IMR-90 (cell line): ENCODE results near the gene DSC3. TPM values are rescaled to one million over a fixed set of nuclear protein-coding genes. Genes with fewer than 3 reads are reported as not detected.

ENCODE experiments used
- ATAC-seq: fragments of 200-7000 bp; cut with Tn5 transposase; 2 replicates; pipeline ENCODE4 v1.9.1; 2020; ENCODE audit warnings: low read depth, mild to moderate bottlenecking, moderate library complexity
- BruUV-seq: library from RNA; stranded (reverse); fragments of 400-500 nt; replicated peaks from 2 replicates; lab custom pipeline; 2021; lab: Mats Ljungman, UMichigan
- CTCF ChIA-PET: fragments of 300-600 bp; formaldehyde crosslinking; extraction: SDS; loops from one replicate; lab custom pipeline; 2021; ENCODE audit warnings: antibody characterized with exemption; lab: Yijun Ruan, JAX
- POLR2A ChIA-PET: fragments of 300-600 bp; sonication (Branson Sonifier 250); formaldehyde crosslinking; loops from one replicate; lab custom pipeline; 2022; ENCODE audit warnings: antibody characterized with exemption; ENCODE audit not compliant: unreplicated experiment; lab: Charles Lee
- DNase-seq: peaks from one replicate; pipeline ENCODE4 v3.0.0; 2013
- H2AFZ ChIP-seq: replicated peaks from 2 replicates; pipeline ENCODE3; 2013; ENCODE audit warnings: low read length, mild to moderate bottlenecking; ENCODE audit not compliant: poor library complexity
- H2AK5ac ChIP-seq: 2 replicates; pipeline ENCODE4 v1.6.1; 2013; ENCODE audit warnings: low read depth, low read length, inconsistent platforms
- H2AK9ac ChIP-seq: replicated peaks from 2 replicates; pipeline ENCODE3; 2013; ENCODE audit warnings: mild to moderate bottlenecking, low read depth, low read length, moderate library complexity; ENCODE audit not compliant: poor library complexity
- H2BK120ac ChIP-seq: 2 replicates; pipeline ENCODE4 v1.6.1; 2013; ENCODE audit warnings: low read depth, low read length, inconsistent platforms
- H2BK15ac ChIP-seq: 3 replicates; pipeline ENCODE4 v1.6.1; 2013; ENCODE audit warnings: low read depth, low read length, inconsistent platforms
- H2BK20ac ChIP-seq: 2 replicates; pipeline ENCODE4 v1.6.1; 2013; ENCODE audit warnings: low read depth, mild to moderate bottlenecking, inconsistent platforms, low read length, moderate library complexity
- H2BK5ac ChIP-seq: 2 replicates; pipeline ENCODE4 v1.6.1; 2013; ENCODE audit warnings: mild to moderate bottlenecking, low read depth, low read length, inconsistent platforms; ENCODE audit not compliant: poor library complexity, severe bottlenecking
- H3K14ac ChIP-seq: replicated peaks from 2 replicates; pipeline ENCODE4 v1.6.1; 2013; ENCODE audit warnings: low read depth, low read length, inconsistent platforms
- H3K18ac ChIP-seq: 2 replicates; pipeline ENCODE4 v1.6.1; 2013; ENCODE audit warnings: low read depth, low read length, control low read depth
- H3K23ac ChIP-seq: 2 replicates; pipeline ENCODE4 v1.6.1; 2013; ENCODE audit warnings: low read depth, low read length, inconsistent platforms
- H3K27ac ChIP-seq: 2 replicates; pipeline ENCODE4 v1.5.1; 2013; ENCODE audit warnings: mild to moderate bottlenecking, control low read depth, low read length; ENCODE audit not compliant: insufficient read depth
- H3K27me3 ChIP-seq: 2 replicates; pipeline ENCODE4 v1.6.1; 2013; ENCODE audit warnings: low read length; ENCODE audit not compliant: control insufficient read depth, insufficient read depth
- H3K36me3 ChIP-seq: 2 replicates; pipeline ENCODE4 v1.6.1; 2013; ENCODE audit warnings: low read length, mixed read lengths; ENCODE audit not compliant: control insufficient read depth, insufficient read depth
- H3K4ac ChIP-seq: 2 replicates; pipeline ENCODE4 v1.6.1; 2013; ENCODE audit warnings: low read depth, low read length, inconsistent platforms
- H3K4me1 ChIP-seq: 2 replicates; pipeline ENCODE4 v1.6.1; 2013; ENCODE audit warnings: low read length, mixed read lengths; ENCODE audit not compliant: control insufficient read depth, insufficient read depth
- H3K4me2 ChIP-seq: 2 replicates; pipeline ENCODE4 v1.6.1; 2013; ENCODE audit warnings: low read depth, mild to moderate bottlenecking, control low read depth, low read length, moderate library complexity
- H3K4me3 ChIP-seq: 2 replicates; pipeline ENCODE4 v1.5.1; 2013; ENCODE audit warnings: low read depth, mild to moderate bottlenecking, control low read depth, low read length, moderate library complexity; ENCODE audit not compliant: insufficient read depth
- H3K56ac ChIP-seq: 2 replicates; pipeline ENCODE4 v1.6.1; 2013; ENCODE audit warnings: low read length, inconsistent platforms; ENCODE audit not compliant: insufficient read depth; ENCODE audit errors: extremely low read depth
- H3K79me1 ChIP-seq, 2 experiments: 2 replicates each; pipeline ENCODE4 v1.6.1; 2013; ENCODE audit warnings: low read length in 2 of 2, inconsistent platforms in 1 of 2, low read depth in 1 of 2
- H3K9ac ChIP-seq: 2 replicates; pipeline ENCODE4 v1.6.1; 2013; ENCODE audit warnings: low read depth, low read length, control low read depth
- H3K9me1 ChIP-seq: 2 replicates; pipeline ENCODE4 v1.6.1; 2013; ENCODE audit warnings: low read length, inconsistent platforms; ENCODE audit not compliant: insufficient read depth
- H3K9me3 ChIP-seq: 2 replicates; pipeline ENCODE4 v1.6.1; 2013; ENCODE audit warnings: low read length; ENCODE audit not compliant: control insufficient read depth, insufficient read depth
- H4K20me1 ChIP-seq: 2 replicates; pipeline ENCODE4 v1.6.1; 2013; ENCODE audit warnings: low read length, inconsistent platforms; ENCODE audit not compliant: insufficient read depth
- H4K5ac ChIP-seq: 2 replicates; pipeline ENCODE4 v1.6.1; 2013; ENCODE audit warnings: mild to moderate bottlenecking, low read depth, low read length, control low read depth
- H4K8ac ChIP-seq, 2 experiments: 2 replicates each; pipeline ENCODE4 v1.6.1; 2013; ENCODE audit warnings: low read depth in 2 of 2, low read length in 2 of 2, control low read depth in 1 of 2, inconsistent platforms in 1 of 2
- H4K91ac ChIP-seq: 2 replicates; pipeline ENCODE4 v1.6.1; 2013; ENCODE audit warnings: low read depth, low read length, inconsistent platforms; ENCODE audit not compliant: insufficient read depth
- BHLHE40 ChIP-seq: fragments of 150-350 bp; IDR thresholded peaks from 2 replicates; pipeline ENCODE4 v1.6.1; 2016; ENCODE audit warnings: mild to moderate bottlenecking, low read depth, low read length
- MAFK ChIP-seq: IDR thresholded peaks from 2 replicates; pipeline ENCODE4 v1.6.1; 2012; ENCODE audit warnings: low read depth, low read length, improper control_type of control experiment
- WGBS, 2 experiments: methylation state at CpG; one replicate each; pipeline versions ENCODE4 v1.1.5 to v1.1.7; 2013; ENCODE audit warnings: missing lambda C conversion rate in 2 of 2; ENCODE audit not compliant: insufficient read length in 1 of 2; ENCODE audit errors: extremely low coverage in 2 of 2; 5-methylcytosine and 5-hydroxymethylcytosine counted together
- dilution Hi-C: fragments of 300-500 bp; cut with HindIII; formaldehyde crosslinking; loops from one replicate; pipeline ENCODE4 v1.14.3; 2018; ENCODE audit warnings: low sequenced_read_pairs; ENCODE audit not compliant: unreplicated experiment
- in situ Hi-C: fragments of 300-500 bp; cut with MboI; formaldehyde crosslinking; loops from 3 replicates; pipeline ENCODE4 v1.14.3; 2019; ENCODE audit warnings: low sequenced_read_pairs, inconsistent platforms, mixed read lengths
- intact Hi-C: fragments of 100-400 bp; cut with micrococcal nuclease; formaldehyde crosslinking; loops from 2 replicates; pipeline ENCODE4 v1.10.0; 2022
- polyA plus RNA-seq, 3 experiments: library from polyadenylated mRNA; depleted of rRNA; stranded (reverse); fragments of >200 nt; gene quantifications; 2 replicates each; pipeline ENCODE4 v1.2.3, GENCODE V29; 2012; ENCODE audit warnings: low replicate concordance in 1 of 3
- total RNA-seq: library from RNA; depleted of rRNA; stranded (reverse); fragments of >200 nt; gene quantifications from 2 replicates; pipeline ENCODE4 v1.2.3, GENCODE V29; 2012

The DSC3 gene
- total and polyA plus RNA-seq, 2 of the 4 experiments (the other 2 are of a cell fraction) = under 0.01 to 0.09 TPM

DNA sequence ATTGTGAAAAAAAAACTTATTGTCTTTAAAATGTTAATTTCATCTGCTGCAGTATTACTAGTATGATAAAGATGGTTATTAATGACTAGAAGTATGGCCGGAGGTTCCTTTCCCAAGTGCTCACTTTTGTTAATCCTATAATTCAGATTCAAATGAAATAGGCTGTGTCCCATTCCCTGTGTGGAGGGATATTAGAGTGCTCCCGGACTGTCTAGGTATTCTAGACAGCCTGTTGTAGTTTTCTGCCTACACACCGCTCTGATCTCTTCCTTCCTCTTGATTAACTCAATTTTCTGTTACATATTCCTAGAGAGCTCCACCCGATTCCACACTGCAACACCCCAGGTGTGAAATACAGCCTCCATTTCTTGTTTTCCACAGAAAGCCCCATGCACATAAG is 15.4 kb upstream of the DSC3 start:
- no peaks in the 10 kb centered on the region for H3K79me1 ChIP-seq
- H3K56ac ChIP-seq = no peak overlapping the region
- H2BK5ac ChIP-seq = no peak overlapping the region
- H3K27me3 ChIP-seq = no peaks in the 10 kb centered on the region
- dilution Hi-C loops = no loop called here
- no peak overlapping the region for H3K9ac ChIP-seq
- no peak overlapping the region for H3K4me2 ChIP-seq
- H4K20me1 ChIP-seq = no peaks in the 10 kb centered on the region
- no peak overlapping the region for H2AFZ ChIP-seq
- CTCF ChIA-PET = no interaction called here
- H2BK120ac ChIP-seq = no peak overlapping the region
- no peaks in the 10 kb centered on the region for H3K9me1 ChIP-seq
- no peak overlapping the region for H2AK5ac ChIP-seq
- no peaks in the 10 kb centered on the region for H3K4me1 ChIP-seq
- in situ Hi-C loops = no loop called here
- POLR2A ChIA-PET = no interaction called here
- no peak overlapping the region for H4K5ac ChIP-seq
- H3K27ac ChIP-seq = no peak overlapping the region
- no peak overlapping the region for H4K91ac ChIP-seq
- no peaks in the 10 kb centered on the region for H3K36me3 ChIP-seq
- no peak overlapping the region for H3K14ac ChIP-seq
- H3K18ac ChIP-seq = no peak overlapping the region
- DNase-seq = no peak
- H3K4me3 ChIP-seq = no peak overlapping the region
- H2BK20ac ChIP-seq = no peak overlapping the region
- WGBS, 2 experiments = no CpG with 5 or more reads among the region's 4 CpGs
- intact Hi-C loops = no loop called here
- TF ChIP-seq BHLHE40 (no peak), MAFK (no peak)
- no peak overlapping the region for H2AK9ac ChIP-seq
- no peak overlapping the region for H3K4ac ChIP-seq
- no peak for ATAC-seq
- no peaks in the 10 kb centered on the region for H3K9me3 ChIP-seq
- no peak overlapping the region for H3K23ac ChIP-seq
- BruUV-seq = no TSS peak
- H2BK15ac ChIP-seq = no peak overlapping the region
- no peak overlapping the region for H4K8ac ChIP-seq
